Measurements from ENCODE around the gene CSPG4.
"Not testable (repeated sequence)": the region's sequence is repeated elsewhere in the genome, so short reads cannot be mapped to it uniquely, and the experiment has no call there.

The CSPG4 gene

GRCh38 chr15:75725006-75725718 is 12.5 kb upstream of the CSPG4 start:
- no peaks in the 10 kb centered on the region for H3K36me3 Mint-ChIP-seq (ENCODE audit: low read depth)
- H3K4me3 Mint-ChIP-seq: no peak overlapping the region
- no peaks in the 10 kb centered on the region for H3K9me3 Mint-ChIP-seq
- peaks cover 43% of the 10 kb centered on the region for H3K27me3 Mint-ChIP-seq
- H3K27ac Mint-ChIP-seq: peak overlapping the region; percentile 70
- peaks cover 17% of the 10 kb centered on the region for H3K4me1 Mint-ChIP-seq (ENCODE audit: low read depth)
- intact Hi-C loops (cut with micrococcal nuclease): no loop called here

- intact Hi-C loops (cut with micrococcal nuclease): loop anchor here (5.0 kb wide), 1 partner anchor 37 kb away; no protein-coding TSS in a partner anchor
- no peak overlapping the region for H3K4me3 Mint-ChIP-seq
- H3K27me3 Mint-ChIP-seq: peaks cover 35% of the 10 kb centered on the region
- peak overlapping the region; percentile 70 for H3K27ac Mint-ChIP-seq
- H3K36me3 Mint-ChIP-seq (ENCODE audit: low read depth): no peaks in the 10 kb centered on the region
- no peaks in the 10 kb centered on the region for H3K9me3 Mint-ChIP-seq
- H3K4me1 Mint-ChIP-seq (ENCODE audit: low read depth): peaks cover 17% of the 10 kb centered on the region
These were observed 11.4 kb upstream of the CSPG4 start for GRCh38 chr15:75723847-75724660.

- intact Hi-C loops (cut with micrococcal nuclease): loop anchor here (5.0 kb wide), 1 partner anchor 36 kb away; no protein-coding TSS in a partner anchor
These were observed 10.7 kb upstream of the CSPG4 start for GRCh38 chr15:75723171-75723846.

GRCh38 chr15:75721923-75722870 is 9.5 kb upstream of the CSPG4 start:
- Mint-ChIP-seq H3K9me3 (no peaks in the 10 kb centered on the region), H3K27me3 (peaks cover 23% of the 10 kb centered on the region), H3K4me3 (no peak overlapping the region), H3K27ac (peak overlapping the region; percentile 70), H3K36me3 (ENCODE audit: low read depth) (no peaks in the 10 kb centered on the region), H3K4me1 (ENCODE audit: low read depth) (peaks cover 17% of the 10 kb centered on the region)
- intact Hi-C loops (cut with micrococcal nuclease): loop anchor here (5.0 kb wide), 1 partner anchor 35 kb away; no protein-coding TSS in a partner anchor

More at GRCh38 chr15:75723171-75723846, 10.7 kb upstream of the CSPG4 start:
- peaks cover 34% of the 10 kb centered on the region for H3K27me3 Mint-ChIP-seq
- H3K4me1 Mint-ChIP-seq (ENCODE audit: low read depth): peaks cover 17% of the 10 kb centered on the region
- H3K4me3 Mint-ChIP-seq: no peak overlapping the region
- no peaks in the 10 kb centered on the region for H3K36me3 Mint-ChIP-seq (ENCODE audit: low read depth)
- H3K27ac Mint-ChIP-seq: peak overlapping the region; percentile 70
- H3K9me3 Mint-ChIP-seq: no peaks in the 10 kb centered on the region

- H3K27me3 Mint-ChIP-seq: peaks cover 16% of the 10 kb centered on the region
- intact Hi-C loops (cut with micrococcal nuclease): loop anchor here (5.0 kb wide), 1 partner anchor 34 kb away; no protein-coding TSS in a partner anchor
- no peak overlapping the region for H3K4me3 Mint-ChIP-seq
- peak overlapping the region; percentile 70 for H3K27ac Mint-ChIP-seq
- no peaks in the 10 kb centered on the region for H3K36me3 Mint-ChIP-seq (ENCODE audit: low read depth)
- no peaks in the 10 kb centered on the region for H3K9me3 Mint-ChIP-seq
- H3K4me1 Mint-ChIP-seq (ENCODE audit: low read depth): peaks cover 17% of the 10 kb centered on the region
These were observed 8.9 kb upstream of the CSPG4 start for GRCh38 chr15:75721480-75721922.

- intact Hi-C loops (cut with micrococcal nuclease): loop anchor here (5.0 kb wide), 1 partner anchor 34 kb away; no protein-coding TSS in a partner anchor
- H3K4me3 Mint-ChIP-seq: no peak overlapping the region
- no peaks in the 10 kb centered on the region for H3K9me3 Mint-ChIP-seq
- no peaks in the 10 kb centered on the region for H3K36me3 Mint-ChIP-seq (ENCODE audit: low read depth)
- peak overlapping the region; percentile 70 for H3K27ac Mint-ChIP-seq
- H3K27me3 Mint-ChIP-seq: peaks cover 16% of the 10 kb centered on the region
- peaks cover 17% of the 10 kb centered on the region for H3K4me1 Mint-ChIP-seq (ENCODE audit: low read depth)
These were observed 8.3 kb upstream of the CSPG4 start for GRCh38 chr15:75720787-75721479.

GRCh38 chr15:75720297-75720696 is 7.6 kb upstream of the CSPG4 start:
- H3K36me3 Mint-ChIP-seq (ENCODE audit: low read depth): no peaks in the 10 kb centered on the region
- H3K4me1 Mint-ChIP-seq (ENCODE audit: low read depth): peaks cover 22% of the 10 kb centered on the region
- H3K27ac Mint-ChIP-seq: no peak overlapping the region
- H3K9me3 Mint-ChIP-seq: no peaks in the 10 kb centered on the region
- no peak overlapping the region for H3K4me3 Mint-ChIP-seq
- intact Hi-C loops (cut with micrococcal nuclease): loop anchor here (5.0 kb wide), 1 partner anchor 33 kb away; no protein-coding TSS in a partner anchor
- peaks cover 16% of the 10 kb centered on the region for H3K27me3 Mint-ChIP-seq

GRCh38 chr15:75718328-75718727 is 5.7 kb upstream of the CSPG4 start:
- intact Hi-C loops (cut with micrococcal nuclease): no loop called here
- Mint-ChIP-seq H3K27me3 (peaks cover 27% of the 10 kb centered on the region), H3K9me3 (no peaks in the 10 kb centered on the region), H3K27ac (no peak overlapping the region), H3K4me3 (no peak overlapping the region), H3K4me1 (ENCODE audit: low read depth) (peaks cover 13% of the 10 kb centered on the region), H3K36me3 (ENCODE audit: low read depth) (no peaks in the 10 kb centered on the region)

- Mint-ChIP-seq H3K4me1 (ENCODE audit: low read depth) (peaks cover 25% of the 10 kb centered on the region), H3K27me3 (peaks cover 36% of the 10 kb centered on the region)
- H3K9me3 Mint-ChIP-seq; intact Hi-C loops (cut with micrococcal nuclease); H3K36me3 Mint-ChIP-seq (ENCODE audit: low read depth); H3K4me3 Mint-ChIP-seq; H3K27ac Mint-ChIP-seq: not testable (repeated sequence)
These were observed 4.4 kb upstream of the CSPG4 start for GRCh38 chr15:75717001-75717400.

- H3K27me3 Mint-ChIP-seq: peaks cover 37% of the 10 kb centered on the region
- H3K36me3 Mint-ChIP-seq (ENCODE audit: low read depth); H3K4me3 Mint-ChIP-seq; H3K9me3 Mint-ChIP-seq; H3K27ac Mint-ChIP-seq; intact Hi-C loops (cut with micrococcal nuclease): not testable (repeated sequence)
- H3K4me1 Mint-ChIP-seq (ENCODE audit: low read depth): peaks cover 29% of the 10 kb centered on the region
These were observed 3.8 kb upstream of the CSPG4 start for GRCh38 chr15:75716249-75716950.

- H3K9me3 Mint-ChIP-seq; intact Hi-C loops (cut with micrococcal nuclease); H3K4me3 Mint-ChIP-seq; H3K36me3 Mint-ChIP-seq (ENCODE audit: low read depth): not testable (repeated sequence)
- H3K27ac Mint-ChIP-seq: peak overlapping the region; percentile 8
- peaks cover 24% of the 10 kb centered on the region for H3K4me1 Mint-ChIP-seq (ENCODE audit: low read depth)
- H3K27me3 Mint-ChIP-seq: peaks cover 33% of the 10 kb centered on the region
These were observed 2.7 kb upstream of the CSPG4 start for GRCh38 chr15:75715312-75715832.

- H3K4me1 Mint-ChIP-seq (ENCODE audit: low read depth): peaks cover 29% of the 10 kb centered on the region
- H3K9me3 Mint-ChIP-seq: no peaks in the 10 kb centered on the region
- H3K36me3 Mint-ChIP-seq (ENCODE audit: low read depth): no peaks in the 10 kb centered on the region
- H3K27me3 Mint-ChIP-seq: peaks cover 40% of the 10 kb centered on the region
- H3K4me3 Mint-ChIP-seq: no peak overlapping the region
- intact Hi-C loops (cut with micrococcal nuclease): no loop called here
- H3K27ac Mint-ChIP-seq: no peak overlapping the region
These were observed 1.5 kb upstream of the CSPG4 start for GRCh38 chr15:75714195-75714594.

Measured in dendritic cell treated with granulocyte-macrophage colony-stimulating factor and Interleukin-4, amounts not matched to agents 40 ng/mL and 50 ng/mL, for 4 days (primary cell).